HG02970 (cell line): ENCODE data around the gene HES1.
A peak's percentile ranks its signal among the peaks of the same experiment; 100 is the strongest.
"Not testable (repeated sequence)": the region's sequence is repeated elsewhere in the genome, so short reads cannot be mapped to it uniquely, and the experiment has no call there.

Source experiments
- ATAC-seq: cut with Tn5 transposase; IDR thresholded peaks from one replicate; pipeline ENCODE4 v1.9.1; 2021; ENCODE audit warnings: mild to moderate bottlenecking, moderate library complexity, moderate number of reproducible peaks; ENCODE audit not compliant: unreplicated experiment, low FRiP score

Gene HES1

GRCh38 chr3:194135806-194136518 lies at the start of gene HES1:
Gene HES1, plus strand, starts transcription at chr3:194136148. Its CDS starts 233 bp downstream, at chr3:194136381.
- ATAC-seq, result peak; percentile 26

- no peak for ATAC-seq
Measured at GRCh38 chr3:194086388-194087075, 49.4 kb upstream of the HES1 start.

- ATAC-seq, result no peak
Measured at GRCh38 chr3:194087280-194087679, 48.7 kb upstream of the HES1 start.

GRCh38 chr3:194087995-194088855 lies 47.7 kb upstream of the HES1 start:
- no peak for ATAC-seq

- ATAC-seq, result peak; percentile 64
Measured at GRCh38 chr3:194089357-194090177, 46.4 kb upstream of the HES1 start.

GRCh38 chr3:194090178-194090555 lies 45.8 kb upstream of the HES1 start:
- not testable (repeated sequence) for ATAC-seq

GRCh38 chr3:194090716-194091115 lies 45.2 kb upstream of the HES1 start:
- ATAC-seq, result no peak

GRCh38 chr3:194091141-194091540 lies 44.8 kb upstream of the HES1 start:
- ATAC-seq, result no peak

GRCh38 chr3:194091897-194092296 lies 44.1 kb upstream of the HES1 start:
- not testable (repeated sequence) for ATAC-seq

- no peak for ATAC-seq
Measured at GRCh38 chr3:194092881-194093301, 43.1 kb upstream of the HES1 start.

GRCh38 chr3:194093842-194094241 lies 42.1 kb upstream of the HES1 start:
- no peak for ATAC-seq

- ATAC-seq, result no peak
Measured at GRCh38 chr3:194095464-194095863, 40.5 kb upstream of the HES1 start.

- ATAC-seq, result no peak
Measured at GRCh38 chr3:194095902-194096301, 40.0 kb upstream of the HES1 start.

GRCh38 chr3:194097141-194097882 lies 38.6 kb upstream of the HES1 start:
- no peak for ATAC-seq

GRCh38 chr3:194098081-194098842 lies 37.7 kb upstream of the HES1 start:
- ATAC-seq, result no peak

GRCh38 chr3:194098843-194099183 lies 37.1 kb upstream of the HES1 start:
- ATAC-seq, result no peak

- ATAC-seq, result no peak
Measured at GRCh38 chr3:194099215-194099614, 36.7 kb upstream of the HES1 start.

- peak; percentile 72 for ATAC-seq
Measured at GRCh38 chr3:194100856-194101390, 35.0 kb upstream of the HES1 start.
